OCI-LY1 (cell line): ENCODE measurements around the gene COL20A1.

ENCODE experiments used
- EZH2 ChIP-seq: fragments of 200-600 bp; sonication (generic), shearing (Covaris generic); IDR thresholded peaks from 2 replicates; pipeline ENCODE4 v1.8.0; 2017; ENCODE audit warnings: borderline replicate concordance, mixed run types, mild to moderate bottlenecking, antibody characterized with exemption, low read length, moderate library complexity, mixed read lengths
- TF ChIP-seq, protein P1 (sequence below): fragments of 200-600 bp; sonication (generic), shearing (Covaris generic); IDR thresholded peaks from 2 replicates; pipeline ENCODE4 v1.5.1; 2017; ENCODE audit warnings: mild to moderate bottlenecking, antibody characterized with exemption, low read length, moderate library complexity, mixed read lengths

DNA sequence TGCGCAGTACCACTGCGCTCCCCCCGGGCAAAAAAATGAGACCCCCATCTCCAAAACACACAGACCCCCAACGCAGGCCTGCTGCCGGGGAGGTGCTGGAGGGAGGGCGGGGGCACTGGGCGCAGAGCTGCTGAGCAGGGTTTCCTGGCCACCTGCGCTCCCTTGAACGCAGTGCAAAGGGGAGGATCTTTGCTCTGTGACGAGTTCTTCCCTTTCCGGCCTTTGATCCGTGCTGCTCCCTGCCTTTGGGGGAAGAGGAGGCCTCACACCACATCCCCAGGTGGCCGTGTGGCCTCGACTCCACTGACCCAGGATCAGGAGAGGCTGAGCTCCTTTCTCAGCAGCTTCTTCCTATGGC lies 8.9 kb upstream of the COL20A1 start:
- TF ChIP-seq EZH2 = no peak
- TF ChIP-seq, protein P1, sequence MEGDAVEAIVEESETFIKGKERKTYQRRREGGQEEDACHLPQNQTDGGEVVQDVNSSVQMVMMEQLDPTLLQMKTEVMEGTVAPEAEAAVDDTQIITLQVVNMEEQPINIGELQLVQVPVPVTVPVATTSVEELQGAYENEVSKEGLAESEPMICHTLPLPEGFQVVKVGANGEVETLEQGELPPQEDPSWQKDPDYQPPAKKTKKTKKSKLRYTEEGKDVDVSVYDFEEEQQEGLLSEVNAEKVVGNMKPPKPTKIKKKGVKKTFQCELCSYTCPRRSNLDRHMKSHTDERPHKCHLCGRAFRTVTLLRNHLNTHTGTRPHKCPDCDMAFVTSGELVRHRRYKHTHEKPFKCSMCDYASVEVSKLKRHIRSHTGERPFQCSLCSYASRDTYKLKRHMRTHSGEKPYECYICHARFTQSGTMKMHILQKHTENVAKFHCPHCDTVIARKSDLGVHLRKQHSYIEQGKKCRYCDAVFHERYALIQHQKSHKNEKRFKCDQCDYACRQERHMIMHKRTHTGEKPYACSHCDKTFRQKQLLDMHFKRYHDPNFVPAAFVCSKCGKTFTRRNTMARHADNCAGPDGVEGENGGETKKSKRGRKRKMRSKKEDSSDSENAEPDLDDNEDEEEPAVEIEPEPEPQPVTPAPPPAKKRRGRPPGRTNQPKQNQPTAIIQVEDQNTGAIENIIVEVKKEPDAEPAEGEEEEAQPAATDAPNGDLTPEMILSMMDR = no peak
